ENCODE data around the gene S100A13. TPM values are rescaled to one million over a fixed set of nuclear protein-coding genes. Genes with fewer than 3 reads are reported as not detected.

The S100A13 gene
- total RNA-seq, 1 donor from 2014 or later: 17.8 TPM

Other genes starting within 250 kb of the S100A13 start
- gene S100A8, start 236.4 kb downstream of the S100A13 start, total RNA-seq: 337 TPM
- gene S100A7A, start 211.0 kb downstream of the S100A13 start, total RNA-seq: 0.30 TPM
- 130 TPM for gene S100A7, start 166.9 kb downstream of the S100A13 start, total RNA-seq
- 161 TPM for gene S100A6, start 91.5 kb downstream of the S100A13 start, total RNA-seq
- not detected for gene S100A5, start 86.6 kb downstream of the S100A13 start, total RNA-seq
- 102 TPM for gene S100A4, start 81.7 kb downstream of the S100A13 start, total RNA-seq
- gene S100A3, start 78.2 kb downstream of the S100A13 start, total RNA-seq: 36.0 TPM
- 71.6 TPM for gene S100A2, start 61.7 kb downstream of the S100A13 start, total RNA-seq
- gene S100A16, start 14.4 kb downstream of the S100A13 start, total RNA-seq: 103 TPM
- gene S100A14, start 11.2 kb downstream of the S100A13 start, total RNA-seq: 141 TPM
- 5.6 TPM for gene S100A1, start 929 bp upstream of the S100A13 start, total RNA-seq
- 52.1 TPM for gene CHTOP, start 6.6 kb upstream of the S100A13 start, total RNA-seq
- 33.2 TPM for gene SNAPIN, start 31.2 kb upstream of the S100A13 start, total RNA-seq
- gene ILF2, start 43.5 kb upstream of the S100A13 start, total RNA-seq: 134 TPM
- 10.6 TPM for gene NPR1, start 51.2 kb upstream of the S100A13 start, total RNA-seq
- gene INTS3, start 100.5 kb upstream of the S100A13 start, total RNA-seq: 40.5 TPM
- gene SLC27A3, start 147.9 kb upstream of the S100A13 start, total RNA-seq: 25.0 TPM

Measured in skin of body (tissue), 1 donor.